SIG-M5 treated with dmso at 0.1 percent for 504 hours (cell line): ENCODE results near the gene IP6K3.
A peak's percentile ranks its signal among the peaks of the same experiment; 100 is the strongest.

Experiments
- DNase-seq: peaks from one replicate; lab custom pipeline; 2025; ENCODE audit not compliant: unreplicated experiment; lab: John Stamatoyannopoulos, UW

Gene IP6K3

GRCh38 chr6:33724102-33725023, 22.3 kb downstream of the IP6K3 start:
- no peak for DNase-seq

- no peak for DNase-seq
Observed at GRCh38 chr6:33723371-33724085, 23.2 kb downstream of the IP6K3 start.

GRCh38 chr6:33722103-33722623, 24.5 kb downstream of the IP6K3 start:
- no peak for DNase-seq

- no peak for DNase-seq
Observed at GRCh38 chr6:33721508-33721907, 25.2 kb downstream of the IP6K3 start.

- peak; percentile 42 for DNase-seq
Observed at GRCh38 chr6:33720998-33721397, 25.7 kb downstream of the IP6K3 start.

- no peak for DNase-seq
Observed at GRCh38 chr6:33719326-33719987, 27.2 kb downstream of the IP6K3 start.

GRCh38 chr6:33718713-33719112, 28.0 kb downstream of the IP6K3 start:
- DNase-seq: peak; percentile 23

- no peak for DNase-seq
Observed at GRCh38 chr6:33717934-33718455, 28.7 kb downstream of the IP6K3 start.

GRCh38 chr6:33716890-33717632, 29.6 kb downstream of the IP6K3 start:
- no peak for DNase-seq

- no peak for DNase-seq
Observed at GRCh38 chr6:33716379-33716778, 30.3 kb downstream of the IP6K3 start.

- DNase-seq: no peak
Observed at GRCh38 chr6:33714385-33715040, 32.2 kb downstream of the IP6K3 start.

GRCh38 chr6:33713786-33714185, 32.9 kb downstream of the IP6K3 start:
- no peak for DNase-seq

- no peak for DNase-seq
Observed at GRCh38 chr6:33712914-33713313, 33.8 kb downstream of the IP6K3 start.

GRCh38 chr6:33711140-33712129, 35.3 kb downstream of the IP6K3 start, which contains the start of gene UQCC2:
Gene UQCC2, minus strand, starts transcription at chr6:33711700. Its CDS starts 14 bp downstream, at chr6:33711686.
- peak; percentile 88 for DNase-seq

GRCh38 chr6:33710296-33711121, 36.2 kb downstream of the IP6K3 start:
- no peak for DNase-seq

- DNase-seq: no peak
Observed at GRCh38 chr6:33709605-33710295, 37.0 kb downstream of the IP6K3 start.

GRCh38 chr6:33708516-33709204, 38.0 kb downstream of the IP6K3 start:
- DNase-seq: no peak
